AG04449 (cell line): Measurements from ENCODE around the gene AGBL4.

Experiments used
- CTCF ChIA-PET: fragments of 350-600 bp; formaldehyde crosslinking; extraction: SDS; loops from one replicate; lab custom pipeline; 2021; ENCODE audit warnings: antibody characterized with exemption; lab: Yijun Ruan, JAX
- POLR2A ChIA-PET: fragments of 400-600, 350-600 bp; formaldehyde crosslinking; extraction: SDS; loops from one replicate; lab custom pipeline; 2020; ENCODE audit warnings: antibody characterized with exemption, inconsistent platforms; lab: Yijun Ruan, JAX
- DNase-seq: peaks from one replicate; pipeline ENCODE4 v3.0.0-alpha.2; 2010; ENCODE audit warnings: low read depth, low spot score
- H3K4me3 ChIP-seq: 2 replicates; pipeline ENCODE4 v1.5.1; 2011; ENCODE audit warnings: low read depth, mild to moderate bottlenecking, control low read depth, low read length
- TF ChIP-seq, protein P1 (sequence below): IDR thresholded peaks from one replicate; pipeline ENCODE4 v1.5.1; 2011; ENCODE audit warnings: mild to moderate bottlenecking, moderate library complexity, low read length, control low read depth, inconsistent platforms; ENCODE audit not compliant: insufficient read depth; ENCODE audit errors: missing control alignments

Gene AGBL4

DNA sequence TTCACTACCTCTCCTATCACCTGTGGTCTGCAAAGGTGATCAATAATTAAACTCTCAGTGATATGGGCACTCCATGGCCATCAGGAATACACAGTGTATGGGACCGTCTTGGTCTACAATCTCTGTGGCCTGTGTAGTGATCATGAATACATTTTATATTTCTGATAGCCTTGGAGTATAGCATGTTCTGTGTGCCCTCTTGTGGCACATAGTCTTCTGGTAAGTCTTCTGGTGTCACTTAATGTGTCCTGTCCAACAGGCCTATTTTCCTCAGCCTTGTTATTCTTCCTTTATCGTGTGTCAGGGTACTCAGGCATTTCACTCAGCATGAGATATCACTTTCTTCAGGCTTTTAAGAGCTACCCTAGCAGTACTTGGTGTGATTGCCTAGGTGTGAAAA is 393.6 kb downstream of the AGBL4 start:
- TF ChIP-seq, protein P1, sequence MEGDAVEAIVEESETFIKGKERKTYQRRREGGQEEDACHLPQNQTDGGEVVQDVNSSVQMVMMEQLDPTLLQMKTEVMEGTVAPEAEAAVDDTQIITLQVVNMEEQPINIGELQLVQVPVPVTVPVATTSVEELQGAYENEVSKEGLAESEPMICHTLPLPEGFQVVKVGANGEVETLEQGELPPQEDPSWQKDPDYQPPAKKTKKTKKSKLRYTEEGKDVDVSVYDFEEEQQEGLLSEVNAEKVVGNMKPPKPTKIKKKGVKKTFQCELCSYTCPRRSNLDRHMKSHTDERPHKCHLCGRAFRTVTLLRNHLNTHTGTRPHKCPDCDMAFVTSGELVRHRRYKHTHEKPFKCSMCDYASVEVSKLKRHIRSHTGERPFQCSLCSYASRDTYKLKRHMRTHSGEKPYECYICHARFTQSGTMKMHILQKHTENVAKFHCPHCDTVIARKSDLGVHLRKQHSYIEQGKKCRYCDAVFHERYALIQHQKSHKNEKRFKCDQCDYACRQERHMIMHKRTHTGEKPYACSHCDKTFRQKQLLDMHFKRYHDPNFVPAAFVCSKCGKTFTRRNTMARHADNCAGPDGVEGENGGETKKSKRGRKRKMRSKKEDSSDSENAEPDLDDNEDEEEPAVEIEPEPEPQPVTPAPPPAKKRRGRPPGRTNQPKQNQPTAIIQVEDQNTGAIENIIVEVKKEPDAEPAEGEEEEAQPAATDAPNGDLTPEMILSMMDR, result no peak
- ChIA-PET CTCF (no interaction called here), POLR2A (no interaction called here)

DNA sequence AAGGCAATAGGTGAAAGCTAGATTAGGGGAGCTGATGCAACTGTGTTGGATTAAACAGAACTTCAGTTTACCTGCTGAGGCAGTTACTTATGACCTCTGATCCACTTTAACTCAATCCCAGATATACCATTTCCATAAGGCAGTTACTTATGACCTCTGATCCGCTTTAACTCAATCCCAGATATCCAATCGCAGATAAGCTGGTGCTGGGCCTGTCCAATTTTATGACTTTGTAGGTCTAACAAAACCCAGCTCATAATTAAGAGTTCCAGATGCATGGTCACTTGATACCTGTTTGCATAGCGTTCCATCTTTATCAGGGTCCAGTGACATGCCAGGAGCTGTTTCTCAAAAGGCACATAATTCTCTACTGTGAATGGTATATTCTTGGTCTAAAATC is 396.0 kb downstream of the AGBL4 start:
- POLR2A ChIA-PET, result no interaction called here
- DNase-seq, result no peak
- TF ChIP-seq, protein P1, result no peak
- CTCF ChIA-PET, result no interaction called here
- no peak overlapping the region for H3K4me3 ChIP-seq

More for the DNA sequence above, 393.6 kb downstream of the AGBL4 start:
- H3K4me3 ChIP-seq, result no peak overlapping the region
- no peak for DNase-seq

DNA sequence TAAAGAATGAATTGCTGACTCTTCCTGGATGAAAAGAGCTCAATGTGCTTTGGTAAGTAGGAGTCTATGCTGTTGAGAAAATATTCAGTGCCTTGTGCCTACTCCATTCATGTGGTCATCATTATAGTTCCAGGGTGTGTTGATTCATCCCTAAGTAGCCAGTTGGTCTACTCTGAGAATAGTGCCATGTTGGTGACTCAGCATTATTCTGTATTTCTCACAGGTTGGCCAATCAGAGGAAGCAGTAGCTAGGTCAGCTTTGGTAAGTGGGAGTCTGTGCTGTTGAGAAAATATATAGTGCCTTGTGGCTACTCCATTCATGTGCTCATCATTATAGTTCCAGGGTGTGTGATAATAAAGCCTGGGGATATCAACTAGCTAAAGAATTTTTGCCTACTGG is 397.3 kb downstream of the AGBL4 start:
- no peak for DNase-seq
- TF ChIP-seq, protein P1, result no peak
- CTCF ChIA-PET, result no interaction called here
- POLR2A ChIA-PET, result no interaction called here
- H3K4me3 ChIP-seq, result no peak overlapping the region

DNA sequence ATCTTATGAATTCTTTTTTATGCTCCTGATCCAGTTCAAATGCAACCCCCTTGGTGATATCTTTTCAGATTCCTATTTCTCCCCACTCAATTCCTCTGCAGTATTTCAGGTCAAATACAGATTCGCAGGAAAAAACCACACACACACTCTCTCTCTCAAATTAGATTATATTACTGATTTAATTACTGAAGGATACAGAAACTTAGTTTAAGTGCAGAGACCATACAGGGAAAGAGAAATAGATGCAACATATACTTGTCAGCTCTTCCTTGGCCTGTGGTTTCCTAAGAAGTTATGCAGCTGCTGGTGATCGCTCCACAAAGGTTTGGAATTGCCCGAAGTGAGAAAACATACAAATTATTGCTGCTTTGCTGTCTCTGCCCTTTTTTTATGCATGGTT is 400.9 kb downstream of the AGBL4 start:
- TF ChIP-seq, protein P1, result no peak
- ChIA-PET POLR2A (no interaction called here), CTCF (no interaction called here)
- no peak for DNase-seq
- no peak overlapping the region for H3K4me3 ChIP-seq

DNA sequence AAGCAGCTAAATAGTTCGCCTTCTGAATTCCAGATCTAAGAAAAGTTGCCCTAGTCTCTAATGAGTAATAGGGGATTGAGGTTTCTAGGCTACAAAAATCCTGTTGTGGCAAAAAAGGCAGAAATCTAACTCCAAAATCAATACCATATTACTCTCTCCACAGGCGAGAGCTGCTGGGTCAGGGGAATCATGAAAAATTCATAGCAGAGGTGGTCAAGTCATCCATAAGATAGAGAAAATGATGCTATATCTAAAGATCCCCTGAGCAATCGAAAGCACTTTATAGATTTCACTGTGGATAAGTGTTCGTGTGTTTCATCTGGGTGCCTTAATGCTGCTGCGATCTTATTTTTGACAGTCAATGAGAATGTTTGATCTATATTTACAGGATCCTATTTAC is 417.7 kb downstream of the AGBL4 start:
- ChIA-PET POLR2A (no interaction called here), CTCF (no interaction called here)
- TF ChIP-seq, protein P1, result no peak

DNA sequence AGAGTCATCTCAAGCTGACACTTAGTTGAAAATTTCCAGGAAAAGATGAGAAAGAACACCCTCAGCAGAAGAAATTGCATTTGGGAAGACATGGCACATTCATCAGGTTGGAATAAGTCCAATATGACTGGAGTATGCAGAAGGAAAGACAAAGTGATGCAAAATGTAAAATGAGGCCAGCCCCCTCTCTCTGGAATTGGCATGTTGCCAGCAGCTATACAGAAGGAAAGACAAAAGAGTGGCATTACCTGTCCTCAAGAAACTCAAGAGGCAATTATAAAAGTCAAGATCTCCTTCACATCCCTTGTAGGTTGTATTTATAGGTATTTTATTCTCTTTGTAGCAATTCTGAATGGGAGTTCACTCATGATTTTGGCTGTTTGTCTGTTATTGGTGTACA is 426.3 kb downstream of the AGBL4 start:
- CTCF ChIA-PET, result no interaction called here
- TF ChIP-seq, protein P1, result no peak
- no peak overlapping the region for H3K4me3 ChIP-seq
- no peak for DNase-seq
- POLR2A ChIA-PET, result no interaction called here

More for the DNA sequence above, 417.7 kb downstream of the AGBL4 start:
- H3K4me3 ChIP-seq, result no peak overlapping the region
- no peak for DNase-seq
